ENCODE results near the gene ST6GALNAC3.

The ST6GALNAC3 gene

DNA sequence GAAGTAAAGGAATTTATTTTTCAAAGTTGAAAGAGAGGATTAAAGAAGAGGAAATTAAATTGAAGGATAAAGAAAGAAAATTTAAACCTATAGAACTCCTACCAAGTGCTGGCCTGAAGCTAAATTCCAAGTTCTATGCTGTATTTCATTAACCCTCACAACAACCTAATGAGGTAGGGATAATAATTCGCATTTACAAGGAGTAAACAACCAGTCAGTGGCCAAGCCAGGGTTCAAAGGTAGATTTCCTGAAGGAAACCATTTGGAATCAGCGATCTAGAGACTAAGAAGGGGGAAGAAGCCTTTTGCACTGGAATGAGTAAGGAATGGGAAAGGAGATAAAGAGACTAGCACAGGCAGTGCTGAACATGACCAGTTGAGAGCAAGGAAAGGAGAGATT lies 526.9 kb downstream of the ST6GALNAC3 start:
- Histone ChIP-seq H3K9me3 (ENCODE audit: control insufficient read depth, low read length) (no peaks in the 10 kb centered on the region), H3K27me3 (replicated peaks; ENCODE audit: control insufficient read depth, insufficient read depth, low read length, poor library complexity, severe bottlenecking) (no peaks in the 10 kb centered on the region), H3K36me3 (ENCODE audit: control insufficient read depth, insufficient read depth, low read length) (no peaks in the 10 kb centered on the region), H3K4me1 (ENCODE audit: control insufficient read depth, insufficient read depth, low read length, poor library complexity, severe bottlenecking) (no peaks in the 10 kb centered on the region), H3K4me3 (ENCODE audit: insufficient read depth, low read depth, low read length, poor library complexity, severe bottlenecking) (no peak overlapping the region), H3K27ac (ENCODE audit: insufficient read depth, low read length, poor library complexity, severe bottlenecking) (no peak overlapping the region)
- no peak for DNase-seq

DNA sequence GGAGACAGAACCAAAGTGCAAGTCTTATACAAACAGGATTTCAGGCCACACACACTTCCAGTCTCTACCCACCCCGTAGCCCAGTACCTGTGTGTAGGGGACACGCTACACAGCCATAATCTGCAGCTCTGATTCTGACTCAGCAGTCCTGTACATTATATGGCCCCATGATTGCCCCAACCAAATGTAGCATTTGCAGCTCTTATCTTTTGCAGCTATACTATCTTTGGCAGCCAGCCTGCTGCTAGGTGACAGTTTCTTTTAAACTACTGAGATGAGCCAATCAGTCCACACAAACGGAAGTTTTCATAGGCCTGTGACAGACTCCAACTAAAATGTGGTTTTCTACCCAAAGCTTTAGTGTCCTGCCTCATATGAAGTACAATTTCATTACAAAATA lies 533.2 kb downstream of the ST6GALNAC3 start:
- Histone ChIP-seq H3K36me3 (ENCODE audit: control insufficient read depth, insufficient read depth, low read length) (no peaks in the 10 kb centered on the region), H3K4me3 (ENCODE audit: insufficient read depth, low read depth, low read length, poor library complexity, severe bottlenecking) (no peak overlapping the region), H3K4me1 (ENCODE audit: control insufficient read depth, insufficient read depth, low read length, poor library complexity, severe bottlenecking) (no peaks in the 10 kb centered on the region), H3K9me3 (ENCODE audit: control insufficient read depth, low read length) (no peaks in the 10 kb centered on the region), H3K27me3 (replicated peaks; ENCODE audit: control insufficient read depth, insufficient read depth, low read length, poor library complexity, severe bottlenecking) (no peaks in the 10 kb centered on the region), H3K27ac (ENCODE audit: insufficient read depth, low read length, poor library complexity, severe bottlenecking) (no peak overlapping the region)
- DNase-seq: no peak

DNA sequence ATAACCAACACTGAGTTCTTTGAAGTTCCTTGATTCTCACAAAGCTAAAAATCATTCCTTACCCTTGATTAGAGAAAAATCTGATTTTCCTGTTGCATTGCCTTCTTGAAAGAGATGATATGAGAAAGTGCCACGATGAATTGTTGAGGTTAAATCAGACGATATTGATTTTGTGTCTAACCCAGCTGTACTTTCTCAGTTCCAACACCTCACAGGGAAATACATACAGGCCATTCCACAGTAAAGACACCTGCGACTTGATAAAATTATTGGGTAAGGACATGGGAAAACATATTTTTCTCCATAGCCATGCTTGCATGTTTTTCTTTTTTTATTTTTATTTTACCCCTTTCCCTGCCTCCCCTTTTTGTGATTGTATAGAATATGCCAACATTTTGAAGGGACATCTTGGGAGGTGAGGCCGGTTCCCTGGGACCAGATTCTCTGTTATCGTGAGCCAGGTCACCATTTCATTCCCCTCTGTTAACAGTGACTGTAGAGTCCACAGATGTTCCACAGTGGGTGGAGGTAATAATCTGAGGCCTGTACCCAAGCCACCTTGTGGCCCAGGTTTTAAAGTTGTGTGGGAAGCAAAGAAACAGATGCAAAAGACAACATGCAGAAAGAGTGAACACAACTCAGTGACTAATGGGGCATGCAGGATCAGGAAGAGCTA lies 537.4 kb downstream of the ST6GALNAC3 start:
- Histone ChIP-seq H3K27ac (ENCODE audit: insufficient read depth, low read length, poor library complexity, severe bottlenecking) (no peak overlapping the region), H3K4me1 (ENCODE audit: control insufficient read depth, insufficient read depth, low read length, poor library complexity, severe bottlenecking) (no peaks in the 10 kb centered on the region), H3K4me3 (ENCODE audit: insufficient read depth, low read depth, low read length, poor library complexity, severe bottlenecking) (no peak overlapping the region), H3K36me3 (ENCODE audit: control insufficient read depth, insufficient read depth, low read length) (no peaks in the 10 kb centered on the region), H3K9me3 (ENCODE audit: control insufficient read depth, low read length) (no peaks in the 10 kb centered on the region), H3K27me3 (replicated peaks; ENCODE audit: control insufficient read depth, insufficient read depth, low read length, poor library complexity, severe bottlenecking) (no peaks in the 10 kb centered on the region)
- DNase-seq: no peak

DNA sequence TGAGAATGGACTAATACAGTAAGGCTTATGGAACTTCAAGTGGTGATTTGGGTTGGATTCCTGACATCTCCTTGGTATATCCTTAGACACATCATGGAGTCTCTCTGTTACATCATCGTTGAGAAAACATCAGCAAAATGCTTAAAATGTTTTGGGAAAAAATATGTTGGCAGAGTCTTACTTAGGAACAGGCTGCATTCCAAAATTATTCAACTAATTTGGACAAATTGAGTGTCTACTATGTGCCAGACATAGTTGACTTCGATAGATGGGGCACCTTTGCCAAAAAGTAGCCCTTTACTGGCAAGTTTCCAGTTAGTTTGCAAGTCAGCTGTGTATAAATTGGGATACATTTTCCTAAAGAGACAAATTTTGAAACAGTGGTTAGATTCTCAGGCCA lies 539.3 kb downstream of the ST6GALNAC3 start:
- no peak for DNase-seq
- H3K27ac ChIP-seq (ENCODE audit: insufficient read depth, low read length, poor library complexity, severe bottlenecking): no peak overlapping the region
- no peaks in the 10 kb centered on the region for H3K4me1 ChIP-seq (ENCODE audit: control insufficient read depth, insufficient read depth, low read length, poor library complexity, severe bottlenecking)
- H3K4me3 ChIP-seq (ENCODE audit: insufficient read depth, low read depth, low read length, poor library complexity, severe bottlenecking): no peak overlapping the region
- no peaks in the 10 kb centered on the region for H3K27me3 ChIP-seq (replicated peaks; ENCODE audit: control insufficient read depth, insufficient read depth, low read length, poor library complexity, severe bottlenecking)
- no peaks in the 10 kb centered on the region for H3K36me3 ChIP-seq (ENCODE audit: control insufficient read depth, insufficient read depth, low read length)
- no peaks in the 10 kb centered on the region for H3K9me3 ChIP-seq (ENCODE audit: control insufficient read depth, low read length)

DNA sequence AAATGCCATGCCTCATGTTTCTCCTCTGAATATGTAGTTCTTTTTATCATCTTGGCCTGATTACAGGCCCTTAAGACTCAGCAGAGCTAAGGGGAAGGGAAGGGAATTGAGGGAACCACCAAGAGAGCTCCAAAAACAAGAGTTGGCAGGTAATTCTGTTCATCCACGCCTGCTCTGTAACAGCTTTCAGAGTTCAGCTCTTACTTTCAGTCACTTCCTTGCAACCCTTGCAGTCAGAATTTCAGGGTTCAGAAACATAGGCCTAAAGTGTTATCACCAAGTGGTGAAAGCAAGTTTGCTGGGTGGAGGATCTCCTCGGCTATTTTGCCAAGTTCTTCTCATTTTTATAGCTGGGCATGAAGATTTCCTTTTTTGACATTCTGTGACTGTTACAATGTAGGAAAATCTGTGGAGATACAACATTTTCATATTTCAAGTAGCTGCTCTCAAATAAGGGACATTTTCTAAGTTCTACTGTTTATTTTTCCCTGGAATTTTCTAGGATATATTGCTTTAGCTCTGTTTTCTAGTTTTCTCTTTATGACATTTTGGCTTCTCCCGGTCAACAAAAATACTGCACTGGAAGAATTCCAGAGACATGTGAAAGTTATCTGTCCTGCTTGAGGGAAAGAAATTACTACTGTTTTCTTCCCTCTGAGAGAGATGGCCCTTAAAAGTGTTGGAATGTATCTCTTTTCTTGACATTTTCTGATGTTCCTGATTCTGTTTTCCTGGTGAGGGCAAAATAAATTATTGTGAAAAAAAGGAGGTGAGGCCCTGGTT lies 540.9 kb downstream of the ST6GALNAC3 start:
- H3K27ac ChIP-seq (ENCODE audit: insufficient read depth, low read length, poor library complexity, severe bottlenecking): no peak overlapping the region
- no peaks in the 10 kb centered on the region for H3K27me3 ChIP-seq (replicated peaks; ENCODE audit: control insufficient read depth, insufficient read depth, low read length, poor library complexity, severe bottlenecking)
- no peaks in the 10 kb centered on the region for H3K4me1 ChIP-seq (ENCODE audit: control insufficient read depth, insufficient read depth, low read length, poor library complexity, severe bottlenecking)
- H3K9me3 ChIP-seq (ENCODE audit: control insufficient read depth, low read length): no peaks in the 10 kb centered on the region
- no peak overlapping the region for H3K4me3 ChIP-seq (ENCODE audit: insufficient read depth, low read depth, low read length, poor library complexity, severe bottlenecking)
- no peak for DNase-seq
- no peaks in the 10 kb centered on the region for H3K36me3 ChIP-seq (ENCODE audit: control insufficient read depth, insufficient read depth, low read length)

DNA sequence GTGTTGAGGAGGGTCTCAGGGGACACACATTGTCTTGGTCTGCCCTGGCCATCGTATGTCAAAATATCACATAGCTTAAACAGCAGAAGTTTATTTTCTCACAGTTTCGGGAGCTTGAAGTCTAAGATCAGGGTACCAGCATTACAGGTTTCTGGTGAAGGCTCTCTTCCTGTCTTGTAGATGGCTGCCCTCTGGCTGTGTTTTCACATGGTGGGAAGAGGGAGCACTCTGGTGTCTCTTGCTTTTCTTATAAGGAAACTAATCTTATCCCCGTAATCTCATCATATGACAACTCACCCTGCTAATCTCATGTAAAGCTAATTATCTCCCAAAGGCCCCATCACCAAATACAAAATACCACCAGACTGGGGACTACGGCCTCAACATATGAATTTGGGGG lies 545.8 kb downstream of the ST6GALNAC3 start:
- Histone ChIP-seq H3K27ac (ENCODE audit: insufficient read depth, low read length, poor library complexity, severe bottlenecking) (no peak overlapping the region), H3K4me1 (ENCODE audit: control insufficient read depth, insufficient read depth, low read length, poor library complexity, severe bottlenecking) (no peaks in the 10 kb centered on the region), H3K36me3 (ENCODE audit: control insufficient read depth, insufficient read depth, low read length) (no peaks in the 10 kb centered on the region), H3K27me3 (replicated peaks; ENCODE audit: control insufficient read depth, insufficient read depth, low read length, poor library complexity, severe bottlenecking) (no peaks in the 10 kb centered on the region), H3K4me3 (ENCODE audit: insufficient read depth, low read depth, low read length, poor library complexity, severe bottlenecking) (no peak overlapping the region), H3K9me3 (ENCODE audit: control insufficient read depth, low read length) (no peaks in the 10 kb centered on the region)
- DNase-seq: no peak

DNA sequence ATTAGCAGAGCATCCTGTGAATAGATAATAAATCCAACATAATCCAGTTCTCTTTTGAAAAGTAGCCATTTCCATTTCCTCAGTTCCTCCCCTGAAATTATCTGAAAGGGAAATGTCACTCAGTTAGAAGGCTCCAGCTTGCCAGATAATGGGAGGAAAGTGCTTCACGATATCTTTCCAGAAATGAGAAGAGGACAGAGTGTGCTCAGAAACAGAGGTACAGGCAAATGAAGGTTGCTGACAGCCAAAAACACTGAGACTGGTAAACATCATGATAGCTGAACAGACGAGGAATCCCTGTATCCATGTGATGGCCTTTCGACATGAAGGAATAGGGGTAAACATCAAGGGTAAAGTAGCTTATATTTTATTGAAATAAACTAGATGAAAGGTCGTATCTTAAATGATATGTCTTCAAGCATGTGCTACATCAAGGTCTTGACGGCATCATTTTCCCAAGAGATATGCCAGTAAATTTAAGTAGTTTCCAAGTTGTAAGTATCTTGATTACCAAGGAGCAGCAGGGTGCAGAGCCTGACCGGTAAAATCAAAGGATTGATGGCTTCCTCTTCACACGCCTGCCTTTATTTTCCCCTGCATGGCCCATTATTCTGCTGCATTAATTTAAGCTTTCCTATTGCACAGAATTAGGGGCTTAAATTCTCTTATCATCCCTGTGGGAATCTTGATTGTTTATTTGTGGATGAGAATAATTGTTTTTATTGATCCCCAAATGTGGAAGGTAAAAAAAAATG lies 548.4 kb downstream of the ST6GALNAC3 start:
- DNase-seq: no peak
- no peaks in the 10 kb centered on the region for H3K4me1 ChIP-seq (ENCODE audit: control insufficient read depth, insufficient read depth, low read length, poor library complexity, severe bottlenecking)
- H3K27ac ChIP-seq (ENCODE audit: insufficient read depth, low read length, poor library complexity, severe bottlenecking): no peak overlapping the region
- no peaks in the 10 kb centered on the region for H3K36me3 ChIP-seq (ENCODE audit: control insufficient read depth, insufficient read depth, low read length)
- H3K27me3 ChIP-seq (replicated peaks; ENCODE audit: control insufficient read depth, insufficient read depth, low read length, poor library complexity, severe bottlenecking): no peaks in the 10 kb centered on the region
- no peak overlapping the region for H3K4me3 ChIP-seq (ENCODE audit: insufficient read depth, low read depth, low read length, poor library complexity, severe bottlenecking)
- H3K9me3 ChIP-seq (ENCODE audit: control insufficient read depth, low read length): no peaks in the 10 kb centered on the region

DNA sequence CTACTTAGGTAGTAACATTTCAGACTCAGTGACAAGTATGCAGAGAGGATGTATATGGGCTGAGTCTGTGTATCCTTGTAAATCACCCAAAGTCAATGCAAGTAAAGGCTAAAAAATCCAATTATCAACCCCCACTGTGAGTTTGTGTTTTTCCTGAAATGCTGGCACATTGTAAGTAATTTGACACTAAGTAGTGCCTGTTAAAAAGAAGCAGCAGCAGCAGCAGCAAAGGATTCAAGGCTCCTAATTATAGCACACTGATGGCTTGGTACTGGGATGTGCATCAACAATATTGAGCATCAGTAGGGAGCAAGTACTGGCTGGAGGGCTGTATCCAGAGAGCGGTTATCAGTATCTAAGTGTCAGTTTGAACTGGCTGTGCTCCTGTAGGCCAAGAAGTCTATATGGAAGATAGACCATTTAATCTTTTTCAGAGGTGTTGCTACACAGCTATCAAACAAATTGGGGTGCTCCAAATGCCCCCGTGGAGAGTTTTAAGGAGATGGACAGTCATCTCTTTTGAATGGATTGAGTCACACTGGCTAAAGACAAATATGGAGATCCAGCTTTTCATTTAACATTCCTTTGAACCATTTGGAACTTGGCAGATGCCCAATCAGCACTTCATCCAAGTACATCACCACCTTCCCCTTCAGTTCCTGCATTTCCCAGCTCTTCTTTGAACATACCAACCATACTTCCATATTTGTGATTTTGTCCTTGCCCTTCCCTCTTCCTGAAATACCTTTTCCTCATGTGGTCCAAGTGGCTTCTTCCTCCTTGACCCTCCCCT lies 551.5 kb downstream of the ST6GALNAC3 start:
- DNase-seq: no peak
- no peaks in the 10 kb centered on the region for H3K9me3 ChIP-seq (ENCODE audit: control insufficient read depth, low read length)
- H3K36me3 ChIP-seq (ENCODE audit: control insufficient read depth, insufficient read depth, low read length): no peaks in the 10 kb centered on the region
- no peak overlapping the region for H3K27ac ChIP-seq (ENCODE audit: insufficient read depth, low read length, poor library complexity, severe bottlenecking)
- no peaks in the 10 kb centered on the region for H3K4me1 ChIP-seq (ENCODE audit: control insufficient read depth, insufficient read depth, low read length, poor library complexity, severe bottlenecking)
- H3K4me3 ChIP-seq (ENCODE audit: insufficient read depth, low read depth, low read length, poor library complexity, severe bottlenecking): no peak overlapping the region
- no peaks in the 10 kb centered on the region for H3K27me3 ChIP-seq (replicated peaks; ENCODE audit: control insufficient read depth, insufficient read depth, low read length, poor library complexity, severe bottlenecking)

DNA sequence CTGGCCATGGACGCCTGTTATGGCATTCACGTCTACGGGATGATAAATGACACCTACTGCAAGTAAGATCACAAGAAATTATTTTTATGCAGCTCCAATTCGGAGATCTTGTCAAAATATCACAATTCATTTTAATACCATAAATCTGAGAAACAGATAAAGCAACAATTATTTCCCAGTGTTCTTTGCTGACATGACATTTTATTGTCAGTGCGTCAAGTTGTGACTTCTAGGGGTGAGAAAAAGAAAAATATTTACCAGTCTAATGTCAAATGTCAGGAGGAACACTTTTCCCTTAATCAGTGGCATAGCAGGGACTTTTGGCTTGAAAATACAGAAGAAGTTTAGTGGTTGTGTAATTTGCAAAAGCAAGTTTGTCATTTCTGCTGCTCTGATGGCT lies 553.0 kb downstream of the ST6GALNAC3 start:
- no peaks in the 10 kb centered on the region for H3K9me3 ChIP-seq (ENCODE audit: control insufficient read depth, low read length)
- no peaks in the 10 kb centered on the region for H3K4me1 ChIP-seq (ENCODE audit: control insufficient read depth, insufficient read depth, low read length, poor library complexity, severe bottlenecking)
- H3K27ac ChIP-seq (ENCODE audit: insufficient read depth, low read length, poor library complexity, severe bottlenecking): no peak overlapping the region
- no peaks in the 10 kb centered on the region for H3K36me3 ChIP-seq (ENCODE audit: control insufficient read depth, insufficient read depth, low read length)
- no peak overlapping the region for H3K4me3 ChIP-seq (ENCODE audit: insufficient read depth, low read depth, low read length, poor library complexity, severe bottlenecking)
- no peaks in the 10 kb centered on the region for H3K27me3 ChIP-seq (replicated peaks; ENCODE audit: control insufficient read depth, insufficient read depth, low read length, poor library complexity, severe bottlenecking)
- DNase-seq: no peak

Measured in effector memory CD4-positive, alpha-beta T cell (primary cell).